Mesenchymal stem cell (in vitro differentiated cells and primary cell): ENCODE measurements around the gene RAB3B.

Experiments
- DNase-seq: peaks from one replicate; pipeline ENCODE4 v3.0.0-alpha.2; 2013
- H2AFZ ChIP-seq: one replicate; pipeline ENCODE4 v1.6.1; 2013; ENCODE audit warnings: low read depth, mild to moderate bottlenecking, control low read depth, inconsistent platforms, low read length, moderate library complexity
- H2AK5ac ChIP-seq: 2 replicates; pipeline ENCODE4 v1.6.1; 2013; ENCODE audit warnings: low read length, moderate library complexity, mild to moderate bottlenecking, inconsistent platforms; ENCODE audit not compliant: severe bottlenecking
- H2BK120ac ChIP-seq: one replicate; pipeline ENCODE4 v1.6.1; 2013; ENCODE audit warnings: low read depth, mild to moderate bottlenecking, inconsistent platforms, low read length, moderate library complexity
- H2BK12ac ChIP-seq, 2 experiments: one replicate each; pipeline ENCODE4 v1.6.1; 2013; ENCODE audit warnings: inconsistent platforms in 2 of 2, low read length in 2 of 2, mild to moderate bottlenecking in 2 of 2, moderate library complexity in 2 of 2, control low read depth in 1 of 2
- H2BK15ac ChIP-seq: one replicate; pipeline ENCODE4 v1.6.1; 2013; ENCODE audit warnings: mild to moderate bottlenecking, low read depth, inconsistent platforms; ENCODE audit not compliant: poor library complexity, severe bottlenecking
- H2BK5ac ChIP-seq: 2 replicates; pipeline ENCODE4 v1.6.1; 2013; ENCODE audit warnings: low read depth, mild to moderate bottlenecking, low read length, control low read depth, inconsistent platforms; ENCODE audit not compliant: poor library complexity, severe bottlenecking
- H3K14ac ChIP-seq, 2 experiments: one replicate each; pipeline ENCODE4 v1.6.1; 2013; ENCODE audit warnings: inconsistent platforms in 2 of 2, low read length in 2 of 2, control low read depth in 1 of 2, mild to moderate bottlenecking in 1 of 2, moderate library complexity in 1 of 2
- H3K18ac ChIP-seq, 2 experiments: one replicate each; pipeline ENCODE4 v1.6.1; 2013; ENCODE audit warnings: inconsistent platforms in 2 of 2, low read length in 2 of 2, control low read depth in 1 of 2, low read depth in 1 of 2, mild to moderate bottlenecking in 1 of 2
- H3K23ac ChIP-seq, 2 experiments: one replicate each; pipeline ENCODE4 v1.6.1; 2013; ENCODE audit warnings: inconsistent platforms in 2 of 2, low read length in 2 of 2, mild to moderate bottlenecking in 2 of 2, moderate library complexity in 2 of 2, control low read depth in 1 of 2
- H3K27ac ChIP-seq: 2 replicates; pipeline ENCODE4 v1.5.1; 2013; ENCODE audit warnings: mild to moderate bottlenecking, moderate library complexity, low read length, control low read depth, inconsistent platforms; ENCODE audit not compliant: poor library complexity, severe bottlenecking
- H3K27me3 ChIP-seq, 2 experiments: 2 replicates each; pipeline versions ENCODE4 v1.6.1 to v1.7.0; 2013; ENCODE audit warnings: low read length in 2 of 2, mild to moderate bottlenecking in 2 of 2, moderate library complexity in 2 of 2, control low read depth in 1 of 2, inconsistent platforms in 1 of 2; ENCODE audit not compliant: control insufficient read depth in 1 of 2, insufficient read depth in 1 of 2
- H3K36me3 ChIP-seq, 2 experiments: 2 replicates each; pipeline versions ENCODE4 v1.6.1 to v1.7.0; 2013; ENCODE audit warnings: low read length in 2 of 2, control low read depth in 1 of 2, inconsistent platforms in 1 of 2, low read depth in 1 of 2, mild to moderate bottlenecking in 1 of 2; ENCODE audit not compliant: insufficient read depth in 2 of 2, control insufficient read depth in 1 of 2
- H3K4ac ChIP-seq, 2 experiments: one replicate each; pipeline ENCODE4 v1.6.1; 2013; ENCODE audit warnings: inconsistent platforms in 2 of 2, low read length in 2 of 2, mild to moderate bottlenecking in 2 of 2, moderate library complexity in 2 of 2, control low read depth in 1 of 2, low read depth in 1 of 2
- H3K4me1 ChIP-seq: 2 replicates; pipeline ENCODE4 v1.6.1; 2013; ENCODE audit warnings: low read depth, low read length, control low read depth; ENCODE audit not compliant: control insufficient read depth, insufficient read depth
- H3K4me2 ChIP-seq: 2 replicates; pipeline ENCODE4 v1.6.1; 2013; ENCODE audit warnings: low read length, mild to moderate bottlenecking, inconsistent platforms; ENCODE audit not compliant: poor library complexity, severe bottlenecking
- H3K4me3 ChIP-seq, 2 experiments: 2 replicates each; pipeline versions ENCODE4 v1.5.1 to v1.7.0; 2013; ENCODE audit warnings: low read length in 2 of 2, mild to moderate bottlenecking in 2 of 2, control low read depth in 1 of 2, low read depth in 1 of 2; ENCODE audit not compliant: insufficient read depth in 1 of 2
- H3K79me1 ChIP-seq: replicated peaks from 2 replicates; pipeline ENCODE4 v1.6.1; 2013; ENCODE audit warnings: mild to moderate bottlenecking, control low read depth, low read length, inconsistent platforms; ENCODE audit not compliant: poor library complexity, severe bottlenecking
- H3K9ac ChIP-seq: 2 replicates; pipeline ENCODE4 v1.7.0; 2013; ENCODE audit warnings: mild to moderate bottlenecking, low read length, moderate library complexity
- H3K9me3 ChIP-seq: 2 replicates; pipeline ENCODE4 v1.7.0; 2013; ENCODE audit warnings: mild to moderate bottlenecking, low read length; ENCODE audit not compliant: control insufficient read depth
- H4K8ac ChIP-seq: one replicate; pipeline ENCODE4 v1.6.1; 2013; ENCODE audit warnings: inconsistent platforms, mild to moderate bottlenecking, low read length, moderate library complexity
- H4K91ac ChIP-seq: one replicate; pipeline ENCODE4 v1.6.1; 2013; ENCODE audit warnings: mild to moderate bottlenecking, low read length, inconsistent platforms
- whole genome bisulfite sequencing: methylation state at CpG from one replicate; pipeline ENCODE4 v1.1.7; 2013; ENCODE audit warnings: mixed read lengths; 5-methylcytosine and 5-hydroxymethylcytosine counted together

Gene RAB3B

GRCh38 chr1:51978099-51978498, 12.4 kb downstream of the RAB3B start:
- no peak for DNase-seq
- Histone ChIP-seq H3K4me2 (no peak overlapping the region), H2BK15ac (no peak overlapping the region), H3K14ac (no peak overlapping the region), H3K9ac (no peak overlapping the region), H2BK5ac (no peak overlapping the region), H2BK120ac (no peak overlapping the region), H3K4me3 (no peak overlapping the region), H4K91ac (no peak overlapping the region), H2BK12ac (no peak overlapping the region), H3K23ac (no peak overlapping the region), H3K27ac (no peak overlapping the region), H2AFZ (no peak overlapping the region), H4K8ac (no peak overlapping the region), H3K18ac (no peak overlapping the region), H3K4ac (no peak overlapping the region), H3K79me1 (peaks cover 14% of the 10 kb centered on the region), H3K27me3 (no peaks in the 10 kb centered on the region), H3K4me1 (peaks cover 3% of the 10 kb centered on the region), H2AK5ac (no peak overlapping the region), H3K36me3 (peaks cover 0 to 13% of the 10 kb centered on the region in 2 experiments), H3K9me3 (no peaks in the 10 kb centered on the region)

- Histone ChIP-seq H3K9ac (no peak overlapping the region), H2AK5ac (no peak overlapping the region), H3K4me3 (no peak overlapping the region), H2BK120ac (no peak overlapping the region), H2BK15ac (no peak overlapping the region), H3K18ac (no peak overlapping the region), H3K4me2 (no peak overlapping the region), H4K91ac (no peak overlapping the region), H3K4me1 (peaks cover 5% of the 10 kb centered on the region), H3K9me3 (no peaks in the 10 kb centered on the region), H2BK12ac (no peak overlapping the region), H2AFZ (no peak overlapping the region), H3K27me3 (no peaks in the 10 kb centered on the region), H3K79me1 (peaks cover 14% of the 10 kb centered on the region), H3K4ac (no peak overlapping the region), H3K14ac (no peak overlapping the region), H3K36me3 (peaks cover 0 to 9% of the 10 kb centered on the region in 2 experiments), H3K27ac (no peak overlapping the region), H3K23ac (no peak overlapping the region), H2BK5ac (no peak overlapping the region), H4K8ac (no peak overlapping the region)
- no peak for DNase-seq
- 95% methylated on average over 12 of the region's 12 CpGs for WGBS
These were observed 13.5 kb downstream of the RAB3B start for GRCh38 chr1:51976846-51977602.

GRCh38 chr1:51973587-51974474, 16.7 kb downstream of the RAB3B start:
- Histone ChIP-seq H3K9me3 (no peaks in the 10 kb centered on the region), H3K27ac (peak overlapping the region; percentile 16), H3K27me3 (no peaks in the 10 kb centered on the region), H2AK5ac (no peak overlapping the region), H3K79me1 (peaks cover 8% of the 10 kb centered on the region), H3K4me1 (peaks cover 17% of the 10 kb centered on the region), H3K4me3 (no peak overlapping the region), H3K9ac (no peak overlapping the region), H3K4ac (no peak overlapping the region), H4K91ac (no peak overlapping the region), H4K8ac (no peak overlapping the region), H3K4me2 (no peak overlapping the region), H3K18ac (no peak overlapping the region), H3K23ac (no peak overlapping the region), H2BK12ac (no peak overlapping the region), H3K36me3 (peaks cover 0 to 13% of the 10 kb centered on the region in 2 experiments), H2BK5ac (no peak overlapping the region), H3K14ac (no peak overlapping the region), H2BK15ac (no peak overlapping the region), H2AFZ (no peak overlapping the region), H2BK120ac (no peak overlapping the region)
- peak; percentile 59 for DNase-seq
- 76% methylated on average over 1 of the region's 1 CpG for WGBS

- Histone ChIP-seq H2BK120ac (no peak overlapping the region), H3K79me1 (peaks cover 9% of the 10 kb centered on the region), H3K4me1 (peaks cover 15% of the 10 kb centered on the region), H3K9me3 (no peaks in the 10 kb centered on the region), H3K27me3 (no peaks in the 10 kb centered on the region), H3K4ac (no peak overlapping the region), H3K36me3 (peaks cover 0 to 12% of the 10 kb centered on the region in 2 experiments), H3K18ac (no peak overlapping the region), H3K27ac (peak overlapping the region; percentile 88), H3K23ac (no peak overlapping the region), H2BK15ac (no peak overlapping the region), H2AK5ac (no peak overlapping the region), H3K14ac (no peak overlapping the region), H3K9ac (peak overlapping the region; percentile 78), H4K91ac (no peak overlapping the region), H2BK5ac (no peak overlapping the region), H4K8ac (no peak overlapping the region), H3K4me3 (no peak overlapping the region), H2AFZ (no peak overlapping the region), H2BK12ac (no peak overlapping the region), H3K4me2 (no peak overlapping the region)
- 57% methylated on average over 5 of the region's 8 CpGs for WGBS
- DNase-seq = peak; percentile 93
These were observed 21.3 kb downstream of the RAB3B start for GRCh38 chr1:51969038-51969705.
